Left cardiac atrium (tissue), 4 donors: ENCODE data around the gene PKDCC. TPM values are rescaled to one million over a fixed set of nuclear protein-coding genes. Genes with fewer than 3 reads are reported as not detected.
A peak's percentile ranks its signal among the peaks of the same experiment; 100 is the strongest.

Experiments
- ATAC-seq, 2 donors: fragments of 200-7000 bp; cut with Tn5 transposase; one replicate each; pipeline ENCODE4 v1.9.1; 2020; ENCODE audit warnings: mild to moderate bottlenecking in 2 of 2, moderate library complexity in 2 of 2
- DNase-seq: peaks from one replicate; pipeline ENCODE4 v3.0.0-alpha.2; 2020
- intact Hi-C, 2 donors: fragments of 100-400 bp; cut with DNase I; formaldehyde crosslinking; loops; one replicate each; pipeline versions ENCODE4 v1.14.1 to v1.15.1; 2022 to 2023
- long read RNA-seq: library from polyadenylated mRNA; unstranded; transcript quantifications from one replicate; pipeline ENCODE4 v2.0.0, GENCODE V29; 2021
- total RNA-seq, 2 donors: library from RNA; stranded (reverse); fragmentation: NEBNext Ultra II Directional; extraction: Animal tissue kit (Norgen Biotek cat#: 25700); gene quantifications; one replicate each; pipeline ENCODE4 v1.2.1, GENCODE V29; 2021
- donor health status: DM: no; HTN: yes; CAD: no.
- donor health status: DM: no; HTN: yes; CAD: no; lungs with severe emphysema.
- donor health status: DM: yes; HTN: yes; CAD: no.
- donor health status: Dilated cardiomyopathy.

The PKDCC gene, protein sequence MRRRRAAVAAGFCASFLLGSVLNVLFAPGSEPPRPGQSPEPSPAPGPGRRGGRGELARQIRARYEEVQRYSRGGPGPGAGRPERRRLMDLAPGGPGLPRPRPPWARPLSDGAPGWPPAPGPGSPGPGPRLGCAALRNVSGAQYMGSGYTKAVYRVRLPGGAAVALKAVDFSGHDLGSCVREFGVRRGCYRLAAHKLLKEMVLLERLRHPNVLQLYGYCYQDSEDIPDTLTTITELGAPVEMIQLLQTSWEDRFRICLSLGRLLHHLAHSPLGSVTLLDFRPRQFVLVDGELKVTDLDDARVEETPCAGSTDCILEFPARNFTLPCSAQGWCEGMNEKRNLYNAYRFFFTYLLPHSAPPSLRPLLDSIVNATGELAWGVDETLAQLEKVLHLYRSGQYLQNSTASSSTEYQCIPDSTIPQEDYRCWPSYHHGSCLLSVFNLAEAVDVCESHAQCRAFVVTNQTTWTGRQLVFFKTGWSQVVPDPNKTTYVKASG
- 100 to 1,000 TPM; 138 to 209 TPM for total RNA-seq
- long read RNA-seq, transcript PKDCC-201 (7 exons, 2,502 nt), result major isoform, 7 of 42 reads
- long read RNA-seq, partial matches to known transcripts, result 18 of 42 reads
- long read RNA-seq, other reads (novel, unspliced or antisense), result 14 of 42 reads

DNA sequence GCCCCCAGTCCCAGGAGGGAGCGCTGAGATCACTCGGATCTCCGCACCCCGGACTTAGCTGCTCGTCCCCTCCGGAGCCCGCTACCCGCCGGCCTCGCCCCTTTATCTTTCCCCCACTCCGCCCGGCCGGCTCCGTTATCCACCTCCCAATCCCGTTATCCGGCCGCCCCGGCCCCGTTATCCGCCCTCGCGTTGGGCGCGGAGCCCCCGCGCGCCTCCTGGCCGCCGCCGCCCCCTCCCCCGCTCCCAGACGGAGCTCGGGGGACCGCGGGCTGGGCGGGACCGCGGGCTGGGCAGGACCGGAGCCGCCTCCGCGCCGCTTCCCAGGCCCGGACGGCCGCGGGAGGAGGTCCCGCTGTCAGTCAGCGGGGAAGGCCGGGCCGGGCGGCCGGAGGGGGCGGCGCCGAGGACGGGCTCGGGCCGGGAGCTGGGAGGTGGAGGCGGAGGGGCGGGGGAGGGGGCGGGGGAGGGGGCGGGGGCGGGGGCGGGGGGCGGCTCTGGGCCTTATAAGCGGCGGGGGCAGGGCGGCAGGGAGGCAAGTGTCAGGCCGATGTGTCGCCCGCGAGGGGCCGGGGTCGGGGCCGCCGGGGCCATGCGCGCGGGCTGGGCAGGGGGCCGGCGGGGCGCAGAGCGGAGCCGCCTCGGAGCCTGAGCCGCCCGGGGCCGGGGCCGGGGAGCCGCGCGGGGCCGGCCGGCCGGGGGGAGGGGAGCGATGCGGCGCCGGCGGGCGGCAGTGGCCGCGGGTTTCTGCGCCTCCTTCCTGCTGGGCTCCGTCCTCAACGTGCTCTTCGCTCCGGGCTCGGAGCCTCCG lies at the start of gene PKDCC:
PKDCC (plus strand) TSS at position 534 of the 811 bp plus-strand sequence; CDS start at position 713, 179 bp downstream.
- intact Hi-C loops, result loop anchor here in 1 of 2 donors (10.0 kb wide), 1 partner anchor 83 kb away; no protein-coding TSS in a partner anchor
- peak; percentile 85 to 86 for ATAC-seq
- peak; percentile 90 for DNase-seq

DNA sequence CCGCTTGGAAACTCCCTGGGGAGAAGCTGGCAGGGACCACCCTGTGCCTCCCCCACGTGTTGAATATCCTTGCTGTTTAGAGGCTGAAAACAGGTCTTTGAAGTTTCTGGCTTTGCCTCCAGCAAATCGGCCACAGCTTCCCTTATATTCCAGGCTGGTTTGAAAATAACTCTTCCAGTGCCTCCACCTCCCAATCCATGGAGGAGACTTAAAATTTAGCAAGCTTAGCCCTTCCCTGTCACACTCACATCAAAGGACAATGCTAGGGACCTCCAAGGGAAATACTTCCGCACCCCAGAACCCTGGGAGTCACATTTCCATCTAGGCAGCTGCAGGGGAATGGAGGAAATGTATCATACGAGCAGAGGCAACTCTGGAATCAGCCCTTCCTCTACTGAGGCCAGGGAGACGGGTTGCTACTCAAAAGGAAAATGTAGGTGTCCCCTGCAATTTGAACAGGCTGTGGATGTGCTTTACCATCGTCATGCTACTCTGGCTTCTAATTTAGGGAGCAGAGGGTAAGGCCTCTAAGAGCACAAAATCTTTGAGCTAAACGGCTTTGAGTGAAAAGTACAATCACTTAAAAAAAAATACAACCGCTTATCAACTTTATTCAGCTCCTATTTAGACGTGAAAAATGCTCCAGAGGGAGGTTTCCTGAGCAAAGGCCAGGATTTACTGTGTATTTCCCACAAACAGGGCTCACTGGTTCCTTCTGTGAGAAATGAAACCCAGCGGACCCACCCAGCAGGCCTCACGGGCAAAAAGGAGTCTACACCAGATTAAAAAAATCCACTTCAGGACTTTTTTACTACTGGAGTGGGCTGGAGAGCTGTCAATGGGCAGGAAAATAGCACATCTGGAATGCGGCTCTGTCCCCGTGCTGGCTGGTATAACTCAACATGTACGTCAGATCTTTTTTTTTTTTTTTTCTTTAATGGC lies 49.4 kb upstream of the PKDCC start:
- intact Hi-C loops, result no loop called here
- ATAC-seq (peak; percentile 75 to 78), DNase-seq (peak; percentile 52)

DNA sequence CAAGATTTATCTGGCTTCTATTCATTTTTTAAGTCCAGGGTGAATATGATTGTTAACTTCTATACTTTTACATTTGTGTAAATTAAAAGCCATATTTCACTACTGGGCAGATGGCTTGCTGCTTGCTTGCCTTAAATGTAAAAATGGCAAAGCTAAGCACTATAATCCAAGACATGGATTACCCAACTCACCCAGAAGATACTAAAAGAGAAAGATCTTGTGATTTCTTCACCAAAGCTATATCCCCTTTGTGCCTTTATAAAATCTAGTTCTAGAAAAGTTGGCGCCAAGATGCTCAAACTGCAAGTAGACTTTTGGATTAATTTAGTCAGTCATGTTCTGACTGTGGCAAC lies 48.7 kb upstream of the PKDCC start:
- intact Hi-C loops, result no loop called here
- ATAC-seq, result peak in 1 of 2 donors; percentile 32
- DNase-seq, result no peak

DNA sequence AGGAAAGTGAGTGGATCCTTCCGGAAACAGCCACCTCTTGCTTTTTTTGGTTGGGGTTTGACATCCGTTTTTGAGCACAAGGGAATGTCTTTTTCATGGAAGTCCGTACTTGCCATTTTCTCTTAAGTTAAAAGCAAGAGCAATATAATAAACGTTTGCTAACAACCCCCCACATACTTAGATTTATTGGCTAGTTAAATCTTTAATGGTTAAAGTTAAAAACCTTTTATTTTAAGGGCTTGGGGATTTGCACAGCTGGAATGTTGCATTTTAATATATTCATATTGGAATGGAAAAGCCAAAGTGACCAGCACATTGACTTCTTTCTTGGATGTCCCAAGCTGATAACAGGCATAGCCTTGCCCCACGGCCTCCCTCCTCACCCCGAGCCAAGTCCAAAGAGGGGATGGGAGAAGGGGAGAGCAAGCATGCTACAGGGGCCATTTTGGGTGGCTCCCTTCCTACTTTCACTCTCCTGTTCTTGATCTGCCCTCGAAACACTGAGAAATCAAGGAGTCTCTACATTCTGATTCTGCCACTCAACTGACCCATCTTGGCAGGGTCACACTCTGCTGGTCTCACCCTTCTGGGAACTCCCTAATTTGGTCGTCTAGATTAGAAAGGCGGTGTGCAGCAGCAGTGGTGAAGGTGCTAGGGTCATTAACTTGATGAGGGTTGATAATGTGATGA lies 48.1 kb upstream of the PKDCC start:
- DNase-seq (no peak), ATAC-seq (no peak)
- intact Hi-C loops, result no loop called here

DNA sequence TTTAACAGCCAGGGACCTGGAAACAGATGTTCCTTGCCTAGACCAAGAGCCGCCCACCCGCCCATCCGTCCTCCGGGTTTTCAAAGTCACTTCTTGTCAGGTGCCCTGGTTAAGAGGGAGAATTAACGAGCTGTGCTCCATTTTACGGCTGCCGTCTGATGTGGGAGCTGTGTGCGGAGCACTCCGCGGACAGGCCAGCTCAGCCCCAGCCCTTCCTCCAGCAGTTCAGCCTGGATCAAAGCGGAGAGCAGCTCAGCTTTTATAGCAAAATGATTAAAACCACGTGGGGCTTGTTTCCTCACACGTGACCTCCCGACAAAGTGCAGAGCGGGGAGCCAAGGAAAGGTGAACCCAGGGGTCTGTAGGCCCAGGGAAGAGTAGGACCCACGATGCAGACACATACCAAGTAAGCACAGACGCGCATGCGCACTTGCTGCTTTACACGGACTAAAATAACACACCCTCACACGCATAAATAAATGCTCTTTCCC lies 46.1 kb upstream of the PKDCC start:
- no peak for DNase-seq
- intact Hi-C loops, result no loop called here
- ATAC-seq, result no peak

DNA sequence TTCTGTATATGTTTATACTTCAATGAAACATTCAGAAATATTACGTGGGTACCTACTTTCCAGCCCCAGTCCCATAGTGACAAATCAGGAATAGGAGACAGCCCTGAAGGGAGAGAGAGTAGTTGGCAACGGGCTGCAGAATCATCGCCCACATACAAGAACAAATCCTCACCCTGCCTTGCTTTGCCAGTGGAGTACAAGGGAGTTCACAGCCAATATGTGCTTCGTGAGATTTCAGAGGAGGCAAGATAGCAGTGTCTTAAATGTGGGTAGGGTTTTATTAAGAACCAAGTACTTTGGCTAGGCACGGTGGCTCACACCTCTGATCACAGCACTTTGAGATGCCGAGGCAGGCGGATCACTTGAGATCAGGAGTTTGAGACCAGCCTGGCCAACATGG lies 40.3 kb upstream of the PKDCC start:
- no peak for DNase-seq
- no peak for ATAC-seq
- intact Hi-C loops, result no loop called here

DNA sequence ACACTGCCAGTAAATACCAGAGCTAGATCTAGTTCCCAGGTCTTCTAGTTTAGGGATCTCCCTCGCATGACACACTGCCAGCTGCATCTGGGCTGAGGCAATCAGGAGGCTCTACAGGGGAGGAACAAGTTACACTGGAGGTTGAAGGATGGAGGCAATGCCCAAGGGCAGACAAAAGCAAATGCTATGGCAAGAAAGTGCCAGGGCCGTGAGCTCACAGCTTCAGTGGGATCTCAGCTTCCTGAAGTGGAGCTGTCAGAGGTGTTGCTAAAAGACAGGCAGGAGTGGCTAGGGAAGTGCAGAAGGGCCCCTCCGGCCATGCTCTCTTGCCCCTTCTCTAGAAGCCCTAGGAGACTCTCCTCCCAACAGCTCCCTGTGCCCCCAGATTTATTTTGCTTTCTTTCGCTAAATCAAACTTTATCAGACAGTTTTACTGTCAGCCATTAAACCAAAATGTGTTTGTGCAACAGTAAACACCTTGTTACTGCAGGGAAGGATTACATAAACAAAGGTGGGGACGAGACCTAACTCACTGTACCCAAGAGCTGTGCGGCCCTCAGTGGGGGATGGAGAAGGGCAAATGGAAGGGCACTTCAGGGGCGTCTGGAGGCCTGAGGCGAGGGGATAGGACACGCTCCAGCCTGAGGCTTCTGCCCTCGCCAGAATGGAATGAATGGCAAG lies 39.4 kb upstream of the PKDCC start:
- DNase-seq (no peak), ATAC-seq (peak in 1 of 2 donors; percentile 59)
- intact Hi-C loops, result no loop called here

DNA sequence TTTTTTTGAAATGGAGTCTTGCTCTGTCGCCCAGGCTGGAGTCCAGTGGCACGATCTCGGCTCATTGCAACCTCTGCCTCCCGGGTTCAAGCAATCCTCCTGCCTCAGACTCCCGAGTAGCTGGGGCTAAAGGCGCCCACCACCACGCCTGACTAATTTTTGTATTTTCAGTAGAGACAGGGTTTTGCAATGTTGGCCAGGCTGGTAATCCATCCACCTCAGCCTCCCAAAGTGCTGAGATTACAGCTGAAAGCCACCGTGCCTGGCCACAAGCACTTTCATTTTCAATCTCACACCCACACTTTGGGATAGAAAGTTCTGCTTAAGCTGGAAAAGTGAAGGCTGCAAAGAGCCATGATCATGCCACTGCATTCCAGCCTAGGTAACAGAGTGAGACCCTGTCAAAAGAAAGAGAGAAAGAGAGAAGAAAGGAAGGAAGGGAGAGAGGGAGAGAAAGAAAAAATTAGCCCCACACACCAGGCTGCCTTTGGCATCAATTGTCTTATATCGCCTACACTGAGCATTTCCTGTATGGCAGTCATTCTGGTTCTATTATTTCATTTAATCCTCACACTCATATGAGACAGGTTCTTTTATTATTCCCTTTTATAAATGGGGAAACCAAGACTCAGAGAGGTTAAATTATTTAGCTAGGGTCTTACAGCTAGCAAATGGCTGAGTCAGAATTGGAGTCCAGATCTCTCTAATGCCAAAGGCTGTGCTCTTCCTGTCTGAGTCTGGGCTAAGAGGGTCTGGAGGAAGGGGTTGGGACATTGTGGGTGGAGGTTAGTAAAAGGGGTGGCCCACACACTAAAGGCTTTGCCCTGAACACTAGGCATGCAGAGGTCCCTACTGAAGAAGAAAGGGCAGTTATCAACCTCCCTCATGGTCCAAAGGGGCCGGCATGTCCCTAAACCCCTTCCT lies 37.9 kb upstream of the PKDCC start:
- intact Hi-C loops, result no loop called here
- no peak for DNase-seq
- peak in 1 of 2 donors; percentile 22 for ATAC-seq

DNA sequence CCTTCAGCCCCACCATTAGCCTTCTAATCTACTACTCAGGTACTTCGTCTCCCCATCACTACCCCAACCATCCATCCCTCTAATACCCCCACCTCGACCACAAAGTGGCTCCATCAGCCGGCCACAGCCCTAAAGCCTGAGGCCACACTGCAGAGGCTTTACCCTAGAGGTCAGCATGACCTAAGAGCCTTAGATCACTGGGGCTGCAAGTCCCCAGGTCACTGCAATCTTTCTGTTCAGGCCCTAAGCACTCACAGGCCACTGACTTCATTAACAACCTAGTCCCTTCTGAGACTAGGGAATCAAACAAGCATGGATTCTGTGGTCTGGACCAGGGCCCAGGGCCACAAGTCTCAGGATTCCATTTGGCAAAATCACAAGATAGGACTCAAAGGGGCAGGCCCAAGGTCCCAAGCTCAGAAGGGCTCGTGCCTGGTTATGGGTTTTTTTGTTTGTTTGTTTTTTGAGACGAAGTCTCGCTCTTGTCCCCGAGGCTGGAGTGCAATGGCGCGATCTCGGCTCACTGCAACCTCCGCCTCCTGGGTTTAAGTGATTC lies 37.0 kb upstream of the PKDCC start:
- DNase-seq, result no peak
- intact Hi-C loops, result no loop called here
- ATAC-seq, result peak; percentile 31 to 48

DNA sequence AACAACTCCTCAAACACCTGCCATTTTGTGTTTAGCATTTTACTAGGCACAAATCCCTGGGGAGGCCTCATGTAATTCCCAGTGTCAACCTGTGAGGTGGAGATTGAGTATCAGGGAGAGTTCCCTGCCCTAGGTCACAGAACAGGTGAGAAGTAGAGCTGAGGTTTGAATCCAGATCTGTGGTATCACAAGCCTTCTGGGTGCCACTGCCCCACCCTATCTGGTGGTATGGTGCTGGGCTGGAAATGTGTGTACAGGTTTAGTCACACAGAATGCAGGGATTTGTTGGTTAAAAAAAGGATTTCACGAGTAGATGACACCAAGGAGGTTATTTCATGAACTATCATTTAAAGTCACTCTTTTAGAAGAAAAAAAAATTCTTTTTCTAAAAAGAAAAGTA lies 35.7 kb upstream of the PKDCC start:
- DNase-seq, result no peak
- intact Hi-C loops, result no loop called here

DNA sequence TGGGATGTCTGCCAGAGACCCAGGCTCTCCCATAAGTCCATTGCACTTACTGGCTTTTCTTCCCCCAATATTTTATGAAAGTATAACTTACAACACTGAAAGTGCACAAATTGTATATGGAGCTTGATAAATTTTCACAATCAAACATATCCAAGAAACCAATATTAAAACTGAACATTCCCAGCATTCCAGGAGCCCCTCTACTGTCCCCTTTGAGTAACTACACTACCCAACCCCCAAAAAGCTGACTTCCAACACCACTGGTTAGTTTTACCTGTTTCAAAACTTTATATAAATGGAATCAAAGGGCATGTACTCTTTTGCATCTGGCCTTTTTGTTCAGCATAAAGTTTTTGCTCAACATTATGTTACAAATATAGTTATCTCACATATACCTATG lies 35.2 kb upstream of the PKDCC start:
- intact Hi-C loops, result no loop called here
- ATAC-seq (no peak), DNase-seq (no peak)

More for the DNA sequence above, 35.7 kb upstream of the PKDCC start:
- ATAC-seq, result no peak

DNA sequence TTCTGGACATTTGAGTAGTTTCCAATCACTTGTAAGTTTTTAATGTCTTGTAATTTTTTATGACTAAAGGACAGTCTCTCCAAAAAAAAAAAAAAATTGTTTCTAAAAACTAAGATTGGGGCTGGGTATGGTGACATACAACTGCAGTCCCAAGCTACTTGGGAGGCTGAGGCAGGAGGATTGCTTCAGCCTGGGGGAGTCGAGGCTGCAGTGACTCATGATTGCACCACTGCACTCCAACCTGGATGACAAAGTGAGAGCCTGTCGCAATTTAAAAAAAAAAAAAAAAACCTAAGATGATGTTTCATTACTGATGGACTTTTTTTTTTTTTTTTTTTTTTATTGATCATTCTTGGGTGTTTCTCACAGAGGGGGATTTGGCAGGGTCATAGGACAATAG lies 34.4 kb upstream of the PKDCC start:
- no peak for DNase-seq

DNA sequence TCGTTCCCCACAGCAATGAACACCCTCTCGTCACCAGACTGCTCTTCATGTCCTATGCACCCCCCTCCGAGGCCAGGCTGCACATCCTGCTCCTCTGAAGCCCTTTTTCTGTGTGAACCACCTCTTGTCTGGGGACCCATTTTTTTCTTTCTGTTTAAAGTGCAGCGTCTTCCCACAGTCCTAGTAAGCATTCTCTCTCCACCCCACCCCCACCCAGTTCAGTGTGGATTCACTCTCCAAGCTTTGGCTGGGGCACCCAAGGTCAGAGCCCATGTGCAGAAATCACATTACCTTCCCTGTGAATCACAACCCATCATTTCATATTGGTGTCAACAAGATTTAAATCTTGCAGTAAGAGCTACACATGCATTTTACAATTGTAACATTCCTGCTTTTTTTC lies 26.4 kb upstream of the PKDCC start:
- DNase-seq, result no peak

More for the DNA sequence above, 34.4 kb upstream of the PKDCC start:
- no peak for ATAC-seq
- intact Hi-C loops, result no loop called here

DNA sequence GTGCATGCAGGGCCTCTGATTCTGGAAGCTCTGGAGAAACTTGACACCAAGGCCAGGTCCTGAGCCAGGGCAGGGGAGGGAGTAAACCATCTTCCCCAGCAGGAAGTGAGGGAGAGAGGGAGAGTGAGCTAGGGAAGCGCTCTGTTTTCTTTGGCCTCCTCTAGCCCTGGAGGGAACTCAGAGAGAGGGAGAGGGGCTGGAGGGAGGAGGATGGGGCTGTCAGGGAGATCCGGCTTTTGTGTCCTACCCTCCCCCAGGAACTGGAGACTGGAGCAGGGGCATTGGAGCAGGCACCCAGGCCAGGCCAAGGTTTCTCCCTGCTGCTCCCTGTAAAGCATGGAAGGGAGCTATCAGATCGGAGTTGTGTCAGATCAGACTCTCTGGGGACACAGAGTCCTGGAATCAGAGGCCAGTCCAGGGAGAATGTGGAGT lies 22.7 kb upstream of the PKDCC start:
- DNase-seq, result peak; percentile 51
- peak; percentile 89 for ATAC-seq
- intact Hi-C loops, result no loop called here

More for the DNA sequence above, 26.4 kb upstream of the PKDCC start:
- ATAC-seq, result peak; percentile 35 to 39
- intact Hi-C loops, result no loop called here

DNA sequence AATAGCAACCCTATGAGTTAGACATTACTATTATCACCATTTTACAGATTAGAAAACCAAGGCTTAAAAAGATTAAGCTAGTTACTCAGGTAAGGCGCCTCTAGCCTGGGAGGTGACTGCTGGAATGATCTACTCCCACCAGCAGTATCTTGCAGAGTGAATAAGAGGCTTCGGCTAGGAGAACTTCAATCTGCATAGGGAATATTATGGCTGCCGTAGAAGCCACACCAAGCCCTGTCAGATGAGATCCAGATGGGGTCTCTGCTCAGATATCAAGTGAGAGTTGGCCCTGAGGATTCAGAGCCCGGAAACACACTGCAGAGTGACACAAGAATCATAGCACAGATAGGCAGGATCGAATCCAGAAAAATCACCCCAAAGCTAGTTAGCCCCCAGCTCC lies 21.5 kb upstream of the PKDCC start:
- ATAC-seq, result no peak
- intact Hi-C loops, result no loop called here
- DNase-seq, result no peak

DNA sequence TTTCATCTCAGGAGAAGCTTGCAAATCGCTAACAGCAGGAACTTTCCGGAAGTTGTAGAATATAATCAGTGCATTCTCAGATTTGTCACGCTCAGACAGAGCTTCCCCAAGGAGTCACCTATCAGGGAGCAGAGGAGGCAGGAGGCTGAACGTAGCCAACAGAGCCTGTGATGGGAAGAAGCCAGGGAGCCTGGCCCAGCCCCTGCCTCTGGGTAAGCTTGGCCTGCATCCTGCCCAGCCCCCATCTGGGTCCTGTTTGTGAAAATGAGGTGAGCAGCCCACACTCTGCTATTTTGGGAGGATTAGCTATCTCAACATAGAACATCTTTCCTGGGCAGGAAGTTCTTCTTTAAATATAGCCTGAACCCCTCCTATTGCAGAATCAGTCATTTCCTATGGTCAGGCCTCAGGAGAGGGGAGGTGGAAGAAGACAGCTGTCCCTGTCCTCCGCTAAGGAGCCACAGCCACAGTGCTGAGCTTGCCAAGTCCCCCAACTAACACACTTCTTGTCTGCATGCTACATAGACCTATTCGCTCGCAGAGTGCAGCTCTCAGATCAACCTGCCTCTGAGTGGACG lies 19.2 kb upstream of the PKDCC start:
- ATAC-seq, result peak; percentile 41 to 52
- intact Hi-C loops, result no loop called here
- no peak for DNase-seq
